ENCODE data around the gene PSEN1. TPM values are rescaled to one million over a fixed set of nuclear protein-coding genes. Genes with fewer than 3 reads are reported as not detected.

PSEN1 gene
- total and polyA plus RNA-seq, 2 experiments from 2014 or later, result 14.6 to 35.7 TPM

- TF ChIP-seq ZNF462 (CRISPR knock-in tag; IDR thresholded peaks at IDR 0.05) (no peak), REST (IDR thresholded peaks at IDR 0.05; ENCODE audit: unreplicated experiment) (no peak), EZH2 (IDR thresholded peaks at IDR 0.05; ENCODE audit: low read depth, unreplicated experiment) (no peak), ZNF114 (CRISPR knock-in tag; IDR thresholded peaks at IDR 0.05) (no peak), NANOG (IDR thresholded peaks at IDR 0.05; ENCODE audit: borderline replicate concordance) (no peak), JUNB (IDR thresholded peaks at IDR 0.05; ENCODE audit: unreplicated experiment) (no peak)
Observed at GRCh38 chr14:73252491-73253322, 116.4 kb downstream of the PSEN1 start (continued).
